Dermis lymphatic vessel endothelial cell (primary cell): ENCODE data around the gene TCP1. TPM values are rescaled to one million over a fixed set of nuclear protein-coding genes. Genes with fewer than 3 reads are reported as not detected.

Source experiments
- total RNA-seq: library from RNA; depleted of rRNA; stranded (reverse); fragments of >200 nt; gene quantifications from 2 replicates; pipeline ENCODE4 v1.2.1, GENCODE V29; 2014

TCP1 gene
- total RNA-seq: 237 and 350 TPM in 2 replicates

DNA sequence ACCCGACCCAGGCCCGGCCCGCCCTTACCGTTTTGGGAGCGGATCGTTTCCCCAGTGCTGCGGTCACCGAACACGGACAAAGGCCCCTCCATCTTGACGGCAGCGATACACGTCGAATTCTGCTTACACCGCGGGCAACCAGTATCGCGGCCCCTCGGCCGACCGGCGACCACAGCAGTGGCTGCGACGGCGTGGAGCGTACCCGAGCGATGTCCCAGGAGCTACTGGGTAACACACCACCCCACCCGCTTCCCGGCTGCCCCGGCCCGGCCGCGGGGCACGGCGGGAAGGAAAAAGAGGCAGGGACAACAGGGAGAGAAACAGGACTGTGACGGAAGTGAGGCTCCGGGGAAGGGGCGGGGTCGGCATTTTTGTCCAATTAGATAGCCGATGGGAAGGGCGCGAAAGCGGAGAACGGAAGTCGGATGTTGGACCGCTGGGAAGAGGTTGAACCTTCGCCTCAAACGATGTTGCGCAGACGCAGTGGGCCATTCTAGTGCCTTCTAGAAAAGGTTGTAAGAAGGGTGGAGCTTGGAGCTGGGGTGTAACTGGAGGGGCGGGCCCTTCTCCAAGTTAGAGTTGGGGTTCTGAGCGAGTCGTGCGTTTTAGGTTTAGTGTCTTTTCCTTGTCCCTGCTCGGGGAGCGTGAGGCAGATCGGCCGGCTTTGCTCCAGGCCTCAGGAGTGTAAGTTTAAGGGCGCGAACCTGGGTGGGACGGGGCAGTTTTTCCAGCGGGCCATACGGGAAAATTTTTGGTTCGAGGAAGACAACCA is at the start of gene TCP1:
Gene TCP1, minus strand, starts transcription at position 226 of the 772 bp plus-strand sequence. Its CDS starts 134 bp downstream, at position 92.

DNA sequence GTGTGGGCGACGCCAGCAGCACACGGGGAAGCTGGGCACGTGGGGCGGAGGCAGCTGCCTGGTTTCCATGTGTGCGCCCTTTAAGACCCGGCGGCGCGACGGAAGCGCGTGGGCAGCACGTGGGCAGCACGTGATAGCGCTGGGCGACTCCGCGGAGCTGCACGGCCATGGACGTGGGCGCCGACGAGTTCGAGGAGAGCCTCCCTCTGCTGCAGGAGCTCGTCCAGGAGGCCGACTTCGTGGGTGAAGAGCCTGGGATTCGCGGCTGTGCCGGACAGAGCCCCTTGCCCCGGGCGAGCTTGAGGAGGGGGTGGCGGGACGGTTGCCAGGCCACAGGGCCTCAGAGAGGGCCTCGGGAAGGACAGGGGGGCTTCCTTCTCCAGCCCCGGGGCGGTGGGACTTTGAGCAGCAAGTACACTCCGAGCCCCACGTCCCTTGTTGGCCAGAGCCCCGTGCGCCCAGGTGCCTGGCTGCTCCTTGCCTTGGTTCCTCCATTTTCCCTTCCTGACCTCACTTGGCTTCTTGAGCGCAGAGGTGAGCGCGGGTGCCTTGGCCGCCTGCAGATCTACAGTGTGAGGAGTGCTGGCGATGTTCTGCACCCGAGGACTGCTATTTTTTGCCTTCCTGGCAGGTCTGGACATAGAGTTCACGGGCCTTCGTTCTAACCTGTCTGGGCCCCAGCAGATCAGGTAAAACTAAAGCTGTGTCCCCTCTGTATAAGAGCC is 10.9 kb upstream of the TCP1 start, which contains the start of gene PNLDC1:
Gene PNLDC1, plus strand, starts transcription at position 136 of the 725 bp plus-strand sequence. Its CDS starts 32 bp downstream, at position 168.

DNA sequence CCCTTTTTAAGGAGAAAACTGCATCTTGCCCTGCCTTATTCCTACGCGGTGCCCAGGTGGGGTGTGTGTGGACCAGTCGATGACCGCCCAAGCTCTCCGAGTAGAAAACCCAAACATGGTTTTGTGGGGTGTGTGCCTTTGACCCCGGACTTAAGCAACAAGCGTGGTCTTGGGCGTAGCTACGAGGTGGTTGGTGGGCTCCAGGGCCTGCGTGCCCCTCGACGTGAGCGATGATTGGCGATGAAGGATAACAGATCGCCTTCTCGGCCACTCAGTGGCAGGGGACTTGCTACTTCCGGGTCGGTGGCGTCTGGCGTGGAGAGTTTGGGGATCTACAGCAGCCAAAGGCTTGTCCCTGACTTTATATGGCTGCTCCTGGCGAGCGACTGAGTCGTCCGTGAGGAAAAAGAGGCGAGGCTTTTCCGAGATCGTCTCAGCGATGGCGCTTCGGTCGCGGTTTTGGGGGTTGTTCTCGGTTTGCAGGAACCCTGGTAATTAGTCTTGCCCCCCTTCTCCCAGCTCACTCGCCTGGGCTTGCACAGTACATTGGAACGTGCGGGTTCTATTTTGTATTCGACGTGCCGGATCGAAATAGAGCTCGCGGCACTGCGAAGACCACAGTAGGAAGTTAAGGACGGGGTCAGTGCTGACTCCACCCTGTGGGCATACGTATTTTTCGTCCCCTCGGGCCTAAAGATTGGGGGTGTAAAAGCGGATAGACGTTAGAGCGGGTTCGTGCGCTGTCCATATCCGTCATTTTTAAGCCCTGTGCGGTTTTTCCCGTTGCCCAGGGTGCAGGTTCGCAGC is 950 bp upstream of the TCP1 start, which contains the start of gene MRPL18:
Gene MRPL18, plus strand, starts transcription at position 319 of the 807 bp plus-strand sequence. Its CDS starts 121 bp downstream, at position 440.

DNA sequence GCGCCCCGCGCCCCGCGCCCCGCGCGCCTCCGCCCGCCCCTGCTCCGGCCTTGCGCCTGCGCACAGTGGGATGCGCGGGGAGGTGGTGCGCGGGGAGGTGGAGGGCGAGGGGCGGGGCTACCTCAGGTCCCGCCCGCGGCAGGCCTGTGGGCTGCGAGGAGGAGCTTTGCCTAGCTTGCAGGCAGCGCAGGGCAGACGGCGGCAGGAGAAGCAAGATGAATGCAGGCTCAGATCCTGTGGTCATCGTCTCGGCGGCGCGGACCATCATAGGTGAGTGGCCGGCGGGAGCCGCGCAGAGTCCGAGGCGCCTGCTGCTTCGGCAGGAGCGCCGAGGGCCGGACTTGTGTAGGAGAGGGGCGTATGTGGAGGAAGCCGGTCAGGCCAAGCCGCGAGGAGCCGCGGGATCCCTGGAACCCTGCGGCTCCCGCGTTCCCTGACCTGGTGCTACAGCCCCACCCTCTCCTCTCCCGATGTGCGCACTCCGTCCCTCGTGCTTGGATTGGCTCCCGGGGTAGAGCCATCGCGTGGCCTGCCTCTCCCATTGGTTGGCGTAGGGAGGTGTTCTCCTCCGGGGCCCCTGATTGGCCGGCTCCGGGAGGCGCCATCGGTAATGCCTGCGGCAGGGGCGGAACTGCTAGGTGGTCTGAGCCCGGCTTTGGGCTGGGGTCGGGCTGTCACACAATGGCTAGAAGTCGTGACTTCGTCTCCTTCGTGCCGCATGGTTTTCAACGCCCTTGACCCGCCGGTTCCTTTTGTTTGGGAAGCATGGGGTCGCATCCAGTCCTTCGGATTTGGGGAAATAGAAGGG is 27.3 kb downstream of the TCP1 start, which contains the start of gene ACAT2:
Gene ACAT2, plus strand, starts transcription at position 173 of the 808 bp plus-strand sequence. Its CDS starts 43 bp downstream, at position 216.

Other genes starting within 250 kb of the TCP1 start
- gene SOD2, start 96.4 kb downstream of the TCP1 start, total RNA-seq: 56.7 and 541 TPM in 2 replicates
- gene WTAP, start 62.1 kb downstream of the TCP1 start, total RNA-seq: 92.8 and 97.9 TPM in 2 replicates
- 23.3 and 33.4 TPM in 2 replicates for gene ACAT2, start 27.6 kb downstream of the TCP1 start, total RNA-seq
- 40.5 and 52.6 TPM in 2 replicates for gene MRPL18, start 865 bp upstream of the TCP1 start, total RNA-seq
- not detected in 2 replicates for gene PNLDC1, start 10.7 kb upstream of the TCP1 start, total RNA-seq
- gene MAS1, start 101.4 kb upstream of the TCP1 start, total RNA-seq: not detected in 2 replicates
- 107 and 119 TPM in 2 replicates for gene IGF2R, start 179.5 kb upstream of the TCP1 start, total RNA-seq